GM23338 (cell line): ENCODE results near the gene SLX4IP. TPM values are rescaled to one million over a fixed set of nuclear protein-coding genes. Genes with fewer than 3 reads are reported as not detected.

Experiments
- ATAC-seq: fragments of 200-7000 bp; cut with Tn5 transposase; 3 replicates; pipeline ENCODE4 v1.9.1; 2020
- DNase-seq: peaks from one replicate; pipeline ENCODE4 v3.0.0-alpha.2; 2015; ENCODE audit warnings: low spot score
- H2AFZ ChIP-seq: fragments of 200-600 bp; sonication (generic); 2 replicates; pipeline ENCODE4 v1.8.0; 2016; ENCODE audit warnings: antibody characterized with exemption, mild to moderate bottlenecking, moderate library complexity
- H3F3A ChIP-seq: fragments of 200-600 bp; sonication (generic); replicated peaks from 2 replicates; pipeline ENCODE4 v1.8.0; 2017; ENCODE audit warnings: antibody characterized with exemption, mixed run types, low read depth
- H3K27ac ChIP-seq: fragments of 200-600 bp; sonication (generic); 2 replicates; pipeline ENCODE4 v1.6.1; 2016; ENCODE audit warnings: low read depth
- H3K27me3 ChIP-seq: fragments of 200-600 bp; sonication (generic); 2 replicates; pipeline ENCODE4 v1.8.0; 2016; ENCODE audit warnings: mild to moderate bottlenecking, mixed run types, moderate library complexity; ENCODE audit not compliant: insufficient read depth
- H3K36me3 ChIP-seq: fragments of 200-600 bp; sonication (generic); 2 replicates; pipeline ENCODE4 v1.8.0; 2016; ENCODE audit warnings: mild to moderate bottlenecking; ENCODE audit not compliant: insufficient read depth
- H3K4me1 ChIP-seq: fragments of 200-600 bp; sonication (generic); 2 replicates; pipeline ENCODE4 v1.8.0; 2016; ENCODE audit warnings: mild to moderate bottlenecking, moderate library complexity; ENCODE audit not compliant: insufficient read depth
- H3K4me2 ChIP-seq: fragments of 200-600 bp; sonication (generic); 2 replicates; pipeline ENCODE4 v1.7.1; 2017; ENCODE audit warnings: mixed run types
- H3K4me3 ChIP-seq: fragments of 200-600 bp; sonication (generic); 2 replicates; pipeline ENCODE4 v1.6.1; 2016; ENCODE audit warnings: mixed run types
- H3K79me2 ChIP-seq: fragments of 200-600 bp; sonication (generic); replicated peaks from 2 replicates; pipeline ENCODE4 v1.8.0; 2017; ENCODE audit warnings: mild to moderate bottlenecking; ENCODE audit not compliant: insufficient read depth
- H3K9me2 ChIP-seq: fragments of 200-600 bp; sonication (generic); 2 replicates; pipeline ENCODE4 v1.8.0; 2017; ENCODE audit not compliant: insufficient read depth
- H4K20me1 ChIP-seq: fragments of 200-600 bp; sonication (generic); replicated peaks from 2 replicates; pipeline ENCODE4 v1.8.0; 2017; ENCODE audit warnings: mild to moderate bottlenecking; ENCODE audit not compliant: insufficient read depth
- H3K27ac Mint-ChIP-seq: 2 replicates; pipeline ENCODE4 v1.8.0; 2020; ENCODE audit warnings: inconsistent platforms, mild to moderate bottlenecking, moderate library complexity, mixed read lengths
- H3K27me3 Mint-ChIP-seq: 3 replicates; pipeline ENCODE4 v1.8.0; 2022; ENCODE audit warnings: low read depth, mild to moderate bottlenecking, moderate library complexity, mixed read lengths, inconsistent platforms; ENCODE audit not compliant: insufficient read depth, poor library complexity
- H3K36me3 Mint-ChIP-seq: 3 replicates; pipeline ENCODE4 v1.8.0; 2021; ENCODE audit warnings: low read depth, mild to moderate bottlenecking, inconsistent platforms, moderate library complexity, mixed read lengths
- H3K4me1 Mint-ChIP-seq: 3 replicates; pipeline ENCODE4 v1.8.0; 2020; ENCODE audit warnings: mild to moderate bottlenecking, inconsistent platforms, mixed read lengths
- H3K4me3 Mint-ChIP-seq: 3 replicates; pipeline ENCODE4 v1.8.0; 2021; ENCODE audit warnings: moderate library complexity, mild to moderate bottlenecking, inconsistent platforms, mixed read lengths
- H3K9me3 Mint-ChIP-seq: 3 replicates; pipeline ENCODE4 v1.8.0; 2020; ENCODE audit warnings: moderate library complexity, mild to moderate bottlenecking, inconsistent platforms, mixed read lengths
- EZH2phosphoT487 ChIP-seq: fragments of 200-600 bp; sonication (generic); IDR thresholded peaks from one replicate; pipeline ENCODE4 v1.8.1; 2018; ENCODE audit warnings: antibody characterized with exemption; ENCODE audit not compliant: unreplicated experiment
- JUNB ChIP-seq: IDR thresholded peaks from one replicate; pipeline ENCODE4 v1.6.1; 2016; ENCODE audit warnings: antibody characterized with exemption; ENCODE audit not compliant: unreplicated experiment
- STAT1 ChIP-seq: IDR thresholded peaks from one replicate; pipeline ENCODE4 v1.6.1; 2016; ENCODE audit warnings: antibody characterized with exemption; ENCODE audit not compliant: unreplicated experiment
- ZNF114 ChIP-seq: fragments of 250-450 bp; sonication (Bioruptor Pico); IDR thresholded peaks from 2 replicates; pipeline ENCODE4 v1.5.0; 2020; ENCODE audit warnings: mild to moderate bottlenecking, moderate library complexity
- ZNF331 ChIP-seq: fragments of 250-450 bp; sonication (Bioruptor Pico); IDR thresholded peaks from 2 replicates; pipeline ENCODE4 v1.5.0; 2020; ENCODE audit warnings: low read depth, mild to moderate bottlenecking, moderate library complexity
- polyA plus RNA-seq: library from polyadenylated mRNA; unstranded; fragments of >200 nt; fragmentation: Nextera tagmentation; extraction: Ambion mirVana; gene quantifications from 2 replicates; pipeline ENCODE4 v1.2.1, GENCODE V29; 2016
- total RNA-seq: library from RNA; depleted of rRNA; stranded (reverse); fragments of >200 nt; shearing (Covaris generic); gene quantifications from 2 replicates; pipeline ENCODE4 v1.2.3, GENCODE V29; 2014
- TF ChIP-seq, protein P1 (sequence below), 2 experiments: fragments of 200-600 bp in 1 of 2; sonication (generic) in 1 of 2; conservative IDR thresholded peaks; 2 replicates each; pipeline versions ENCODE4 v1.5.1 to v1.6.1; 2016 to 2017; ENCODE audit warnings: antibody characterized with exemption in 2 of 2, low read depth in 2 of 2, mild to moderate bottlenecking in 2 of 2, moderate library complexity in 1 of 2
- TF ChIP-seq, protein P2 (sequence below): IDR thresholded peaks from one replicate; pipeline ENCODE4 v1.6.1; 2018; ENCODE audit warnings: antibody characterized with exemption; ENCODE audit not compliant: unreplicated experiment
- TF ChIP-seq, protein P3 (sequence below): IDR thresholded peaks from 2 replicates; pipeline ENCODE4 v1.6.1; 2016; ENCODE audit warnings: antibody characterized with exemption
- TF ChIP-seq, protein P4 (sequence below): fragments of 250-450 bp; sonication (Bioruptor Pico); IDR thresholded peaks from 2 replicates; pipeline ENCODE4 v1.5.0; 2020; ENCODE audit warnings: mild to moderate bottlenecking, moderate library complexity

The SLX4IP gene
- total and polyA plus RNA-seq, 2 experiments from 2014 or later, result 9.1 to 9.8 TPM

DNA sequence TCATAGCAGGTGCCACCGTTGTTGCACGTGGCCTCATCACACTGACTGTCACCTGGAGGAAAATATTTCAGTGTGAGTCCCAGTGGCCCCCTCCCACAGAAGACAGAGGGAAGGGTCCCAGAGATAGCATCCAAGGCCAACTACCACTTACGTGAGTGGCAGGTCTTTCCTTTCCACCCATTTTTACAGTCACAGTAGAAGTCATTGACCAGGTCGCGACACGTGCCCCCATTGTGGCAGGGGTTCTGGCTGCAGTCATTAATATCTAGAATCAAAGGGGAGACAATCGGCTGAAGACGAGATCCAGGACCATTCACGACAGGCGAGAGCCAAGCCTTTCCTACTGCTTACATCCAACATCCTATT is 210.1 kb downstream of the SLX4IP start (continued):
- TF ChIP-seq ZNF114 (CRISPR knock-in tag), result no peak
- TF ChIP-seq, protein P1, sequence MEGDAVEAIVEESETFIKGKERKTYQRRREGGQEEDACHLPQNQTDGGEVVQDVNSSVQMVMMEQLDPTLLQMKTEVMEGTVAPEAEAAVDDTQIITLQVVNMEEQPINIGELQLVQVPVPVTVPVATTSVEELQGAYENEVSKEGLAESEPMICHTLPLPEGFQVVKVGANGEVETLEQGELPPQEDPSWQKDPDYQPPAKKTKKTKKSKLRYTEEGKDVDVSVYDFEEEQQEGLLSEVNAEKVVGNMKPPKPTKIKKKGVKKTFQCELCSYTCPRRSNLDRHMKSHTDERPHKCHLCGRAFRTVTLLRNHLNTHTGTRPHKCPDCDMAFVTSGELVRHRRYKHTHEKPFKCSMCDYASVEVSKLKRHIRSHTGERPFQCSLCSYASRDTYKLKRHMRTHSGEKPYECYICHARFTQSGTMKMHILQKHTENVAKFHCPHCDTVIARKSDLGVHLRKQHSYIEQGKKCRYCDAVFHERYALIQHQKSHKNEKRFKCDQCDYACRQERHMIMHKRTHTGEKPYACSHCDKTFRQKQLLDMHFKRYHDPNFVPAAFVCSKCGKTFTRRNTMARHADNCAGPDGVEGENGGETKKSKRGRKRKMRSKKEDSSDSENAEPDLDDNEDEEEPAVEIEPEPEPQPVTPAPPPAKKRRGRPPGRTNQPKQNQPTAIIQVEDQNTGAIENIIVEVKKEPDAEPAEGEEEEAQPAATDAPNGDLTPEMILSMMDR (conservative IDR thresholded peaks at IDR 0.05; ENCODE audit: low read depth in 2 of 2), result no peak

DNA sequence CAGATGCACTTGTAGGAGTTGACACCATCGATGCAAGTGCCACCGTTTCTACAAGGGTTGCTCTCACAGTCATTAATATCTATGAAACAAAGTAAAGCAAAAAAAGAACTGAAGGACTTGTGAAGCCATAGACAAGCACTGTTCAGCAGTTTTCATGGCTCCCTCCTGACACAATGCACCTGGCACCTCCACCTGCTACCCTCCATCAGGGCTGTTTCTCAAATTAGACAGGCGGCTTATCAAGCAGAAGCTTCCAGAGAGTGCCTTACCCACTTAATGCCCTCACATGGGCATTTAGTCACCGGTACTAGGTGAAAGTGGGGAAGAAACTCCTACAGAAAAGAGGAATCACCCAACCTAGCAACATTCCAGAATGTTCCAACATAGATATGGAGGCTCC is 210.9 kb downstream of the SLX4IP start:
- Histone ChIP-seq H3K27ac (no peak overlapping the region), H3K79me2 (no peaks in the 10 kb centered on the region)

More for the DNA sequence above, 210.9 kb downstream of the SLX4IP start:
- H3K4me3 Mint-ChIP-seq, result no peak overlapping the region
- DNase-seq, result no peak
- H3K27me3 Mint-ChIP-seq, result peaks cover 12% of the 10 kb centered on the region
- no peak overlapping the region for H3K4me3 ChIP-seq
- no peaks in the 10 kb centered on the region for H3K9me3 Mint-ChIP-seq
- H3K4me1 Mint-ChIP-seq, result peaks cover 37% of the 10 kb centered on the region
- H3K4me1 ChIP-seq, result peaks cover 27% of the 10 kb centered on the region
- H3K27ac Mint-ChIP-seq, result no peak overlapping the region
- H3K4me2 ChIP-seq, result no peak overlapping the region
- no peak for ATAC-seq
- H4K20me1 ChIP-seq, result peaks cover 15% of the 10 kb centered on the region
- no peaks in the 10 kb centered on the region for H3F3A ChIP-seq
- peaks cover 100% of the 10 kb centered on the region for H3K36me3 Mint-ChIP-seq
- no peaks in the 10 kb centered on the region for H3K27me3 ChIP-seq
- no peaks in the 10 kb centered on the region for H3K9me2 ChIP-seq
- no peak overlapping the region for H2AFZ ChIP-seq
- peaks cover 61% of the 10 kb centered on the region for H3K36me3 ChIP-seq
- TF ChIP-seq JUNB (no peak), ZNF331 (CRISPR knock-in tag) (no peak), STAT1 (no peak), ZNF114 (CRISPR knock-in tag) (no peak), EZH2phosphoT487 (no peak)
- TF ChIP-seq, protein P2, sequence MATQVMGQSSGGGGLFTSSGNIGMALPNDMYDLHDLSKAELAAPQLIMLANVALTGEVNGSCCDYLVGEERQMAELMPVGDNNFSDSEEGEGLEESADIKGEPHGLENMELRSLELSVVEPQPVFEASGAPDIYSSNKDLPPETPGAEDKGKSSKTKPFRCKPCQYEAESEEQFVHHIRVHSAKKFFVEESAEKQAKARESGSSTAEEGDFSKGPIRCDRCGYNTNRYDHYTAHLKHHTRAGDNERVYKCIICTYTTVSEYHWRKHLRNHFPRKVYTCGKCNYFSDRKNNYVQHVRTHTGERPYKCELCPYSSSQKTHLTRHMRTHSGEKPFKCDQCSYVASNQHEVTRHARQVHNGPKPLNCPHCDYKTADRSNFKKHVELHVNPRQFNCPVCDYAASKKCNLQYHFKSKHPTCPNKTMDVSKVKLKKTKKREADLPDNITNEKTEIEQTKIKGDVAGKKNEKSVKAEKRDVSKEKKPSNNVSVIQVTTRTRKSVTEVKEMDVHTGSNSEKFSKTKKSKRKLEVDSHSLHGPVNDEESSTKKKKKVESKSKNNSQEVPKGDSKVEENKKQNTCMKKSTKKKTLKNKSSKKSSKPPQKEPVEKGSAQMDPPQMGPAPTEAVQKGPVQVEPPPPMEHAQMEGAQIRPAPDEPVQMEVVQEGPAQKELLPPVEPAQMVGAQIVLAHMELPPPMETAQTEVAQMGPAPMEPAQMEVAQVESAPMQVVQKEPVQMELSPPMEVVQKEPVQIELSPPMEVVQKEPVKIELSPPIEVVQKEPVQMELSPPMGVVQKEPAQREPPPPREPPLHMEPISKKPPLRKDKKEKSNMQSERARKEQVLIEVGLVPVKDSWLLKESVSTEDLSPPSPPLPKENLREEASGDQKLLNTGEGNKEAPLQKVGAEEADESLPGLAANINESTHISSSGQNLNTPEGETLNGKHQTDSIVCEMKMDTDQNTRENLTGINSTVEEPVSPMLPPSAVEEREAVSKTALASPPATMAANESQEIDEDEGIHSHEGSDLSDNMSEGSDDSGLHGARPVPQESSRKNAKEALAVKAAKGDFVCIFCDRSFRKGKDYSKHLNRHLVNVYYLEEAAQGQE, result no peak
- TF ChIP-seq, protein P3, sequence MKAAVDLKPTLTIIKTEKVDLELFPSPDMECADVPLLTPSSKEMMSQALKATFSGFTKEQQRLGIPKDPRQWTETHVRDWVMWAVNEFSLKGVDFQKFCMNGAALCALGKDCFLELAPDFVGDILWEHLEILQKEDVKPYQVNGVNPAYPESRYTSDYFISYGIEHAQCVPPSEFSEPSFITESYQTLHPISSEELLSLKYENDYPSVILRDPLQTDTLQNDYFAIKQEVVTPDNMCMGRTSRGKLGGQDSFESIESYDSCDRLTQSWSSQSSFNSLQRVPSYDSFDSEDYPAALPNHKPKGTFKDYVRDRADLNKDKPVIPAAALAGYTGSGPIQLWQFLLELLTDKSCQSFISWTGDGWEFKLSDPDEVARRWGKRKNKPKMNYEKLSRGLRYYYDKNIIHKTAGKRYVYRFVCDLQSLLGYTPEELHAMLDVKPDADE, result no peak
- TF ChIP-seq, protein P1 (conservative IDR thresholded peaks at IDR 0.05; ENCODE audit: low read depth in 2 of 2), result no peak
- TF ChIP-seq, protein P4, sequence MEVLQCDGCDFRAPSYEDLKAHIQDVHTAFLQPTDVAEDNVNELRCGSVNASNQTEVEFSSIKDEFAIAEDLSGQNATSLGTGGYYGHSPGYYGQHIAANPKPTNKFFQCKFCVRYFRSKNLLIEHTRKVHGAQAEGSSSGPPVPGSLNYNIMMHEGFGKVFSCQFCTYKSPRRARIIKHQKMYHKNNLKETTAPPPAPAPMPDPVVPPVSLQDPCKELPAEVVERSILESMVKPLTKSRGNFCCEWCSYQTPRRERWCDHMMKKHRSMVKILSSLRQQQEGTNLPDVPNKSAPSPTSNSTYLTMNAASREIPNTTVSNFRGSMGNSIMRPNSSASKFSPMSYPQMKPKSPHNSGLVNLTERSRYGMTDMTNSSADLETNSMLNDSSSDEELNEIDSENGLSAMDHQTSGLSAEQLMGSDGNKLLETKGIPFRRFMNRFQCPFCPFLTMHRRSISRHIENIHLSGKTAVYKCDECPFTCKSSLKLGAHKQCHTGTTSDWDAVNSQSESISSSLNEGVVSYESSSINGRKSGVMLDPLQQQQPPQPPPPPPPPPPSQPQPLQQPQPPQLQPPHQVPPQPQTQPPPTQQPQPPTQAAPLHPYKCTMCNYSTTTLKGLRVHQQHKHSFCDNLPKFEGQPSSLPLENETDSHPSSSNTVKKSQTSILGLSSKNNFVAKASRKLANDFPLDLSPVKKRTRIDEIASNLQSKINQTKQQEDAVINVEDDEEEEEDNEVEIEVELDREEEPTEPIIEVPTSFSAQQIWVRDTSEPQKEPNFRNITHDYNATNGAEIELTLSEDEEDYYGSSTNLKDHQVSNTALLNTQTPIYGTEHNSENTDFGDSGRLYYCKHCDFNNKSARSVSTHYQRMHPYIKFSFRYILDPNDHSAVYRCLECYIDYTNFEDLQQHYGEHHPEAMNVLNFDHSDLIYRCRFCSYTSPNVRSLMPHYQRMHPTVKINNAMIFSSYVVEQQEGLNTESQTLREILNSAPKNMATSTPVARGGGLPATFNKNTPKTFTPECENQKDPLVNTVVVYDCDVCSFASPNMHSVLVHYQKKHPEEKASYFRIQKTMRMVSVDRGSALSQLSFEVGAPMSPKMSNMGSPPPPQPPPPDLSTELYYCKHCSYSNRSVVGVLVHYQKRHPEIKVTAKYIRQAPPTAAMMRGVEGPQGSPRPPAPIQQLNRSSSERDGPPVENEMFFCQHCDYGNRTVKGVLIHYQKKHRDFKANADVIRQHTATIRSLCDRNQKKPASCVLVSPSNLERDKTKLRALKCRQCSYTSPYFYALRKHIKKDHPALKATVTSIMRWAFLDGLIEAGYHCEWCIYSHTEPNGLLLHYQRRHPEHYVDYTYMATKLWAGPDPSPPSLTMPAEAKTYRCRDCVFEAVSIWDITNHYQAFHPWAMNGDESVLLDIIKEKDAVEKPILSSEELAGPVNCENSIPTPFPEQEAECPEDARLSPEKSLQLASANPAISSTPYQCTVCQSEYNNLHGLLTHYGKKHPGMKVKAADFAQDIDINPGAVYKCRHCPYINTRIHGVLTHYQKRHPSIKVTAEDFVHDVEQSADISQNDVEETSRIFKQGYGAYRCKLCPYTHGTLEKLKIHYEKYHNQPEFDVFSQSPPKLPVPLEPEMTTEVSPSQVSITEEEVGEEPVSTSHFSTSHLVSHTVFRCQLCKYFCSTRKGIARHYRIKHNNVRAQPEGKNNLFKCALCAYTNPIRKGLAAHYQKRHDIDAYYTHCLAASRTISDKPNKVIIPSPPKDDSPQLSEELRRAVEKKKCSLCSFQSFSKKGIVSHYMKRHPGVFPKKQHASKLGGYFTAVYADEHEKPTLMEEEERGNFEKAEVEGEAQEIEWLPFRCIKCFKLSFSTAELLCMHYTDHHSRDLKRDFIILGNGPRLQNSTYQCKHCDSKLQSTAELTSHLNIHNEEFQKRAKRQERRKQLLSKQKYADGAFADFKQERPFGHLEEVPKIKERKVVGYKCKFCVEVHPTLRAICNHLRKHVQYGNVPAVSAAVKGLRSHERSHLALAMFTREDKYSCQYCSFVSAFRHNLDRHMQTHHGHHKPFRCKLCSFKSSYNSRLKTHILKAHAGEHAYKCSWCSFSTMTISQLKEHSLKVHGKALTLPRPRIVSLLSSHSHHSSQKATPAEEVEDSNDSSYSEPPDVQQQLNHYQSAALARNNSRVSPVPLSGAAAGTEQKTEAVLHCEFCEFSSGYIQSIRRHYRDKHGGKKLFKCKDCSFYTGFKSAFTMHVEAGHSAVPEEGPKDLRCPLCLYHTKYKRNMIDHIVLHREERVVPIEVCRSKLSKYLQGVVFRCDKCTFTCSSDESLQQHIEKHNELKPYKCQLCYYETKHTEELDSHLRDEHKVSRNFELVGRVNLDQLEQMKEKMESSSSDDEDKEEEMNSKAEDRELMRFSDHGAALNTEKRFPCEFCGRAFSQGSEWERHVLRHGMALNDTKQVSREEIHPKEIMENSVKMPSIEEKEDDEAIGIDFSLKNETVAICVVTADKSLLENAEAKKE (CRISPR knock-in tag), result no peak
